CD4-positive, CD25-positive, alpha-beta regulatory T cell (primary cell): ENCODE data around the gene LALBA. TPM values are rescaled to one million over a fixed set of nuclear protein-coding genes. Genes with fewer than 3 reads are reported as not detected.
A peak's percentile ranks its signal among the peaks of the same experiment; 100 is the strongest.
"Not testable (repeated sequence)": the region's sequence is repeated elsewhere in the genome, so short reads cannot be mapped to it uniquely, and the experiment has no call there.

ENCODE experiments used
- ATAC-seq, 2 donors: fragments of 150-1000 bp; cut with Tn5 transposase; one replicate each; pipeline ENCODE4 v1.10.0; 2021; ENCODE audit warnings: low read depth in 2 of 2, moderate number of reproducible peaks in 2 of 2, moderate library complexity in 1 of 2
- DNase-seq, 3 donors: peaks; one replicate each; pipeline versions ENCODE4 v3.0.0 to v3.0.0-alpha.2; 2012 to 2022; ENCODE audit warnings: mixed read lengths in 1 of 3
- H3K27ac ChIP-seq: one replicate; pipeline ENCODE4 v1.7.0; 2013; ENCODE audit warnings: mild to moderate bottlenecking, low read length; ENCODE audit not compliant: insufficient read depth, poor library complexity, severe bottlenecking
- H3K27me3 ChIP-seq: one replicate; pipeline ENCODE4 v1.7.0; 2013; ENCODE audit warnings: low read length; ENCODE audit not compliant: control insufficient read depth, insufficient read depth
- H3K36me3 ChIP-seq: one replicate; pipeline ENCODE4 v1.7.0; 2013; ENCODE audit warnings: mild to moderate bottlenecking, low read length, moderate library complexity; ENCODE audit not compliant: control insufficient read depth, insufficient read depth
- H3K4me1 ChIP-seq: 2 replicates; pipeline ENCODE4 v1.7.0; 2013; ENCODE audit warnings: mild to moderate bottlenecking, low read length; ENCODE audit not compliant: insufficient read depth, control insufficient read depth, poor library complexity, severe bottlenecking
- H3K4me3 ChIP-seq: one replicate; pipeline ENCODE4 v1.7.0; 2013; ENCODE audit warnings: low read depth, mild to moderate bottlenecking, low read length, moderate library complexity
- H3K9me3 ChIP-seq, 2 experiments: 1 replicate in 1 of 2; 2 replicates in 1 of 2; pipeline ENCODE4 v1.7.0; 2013; ENCODE audit warnings: low read length in 2 of 2, mild to moderate bottlenecking in 1 of 2, moderate library complexity in 1 of 2; ENCODE audit not compliant: control insufficient read depth in 2 of 2
- H3K27ac Mint-ChIP-seq, 3 donors: one replicate each; pipeline ENCODE4 v1.8.0; 2020 to 2022; ENCODE audit warnings: mild to moderate bottlenecking in 3 of 3, mixed read lengths in 3 of 3, moderate library complexity in 2 of 3
- H3K27me3 Mint-ChIP-seq: one replicate; pipeline ENCODE4 v1.8.0; 2022; ENCODE audit warnings: mild to moderate bottlenecking, mixed read lengths
- H3K36me3 Mint-ChIP-seq: one replicate; pipeline ENCODE4 v1.8.0; 2020; ENCODE audit warnings: mixed read lengths
- H3K4me1 Mint-ChIP-seq, 4 donors: one replicate each; pipeline ENCODE4 v1.8.0; 2020 to 2022; ENCODE audit warnings: mixed read lengths in 4 of 4, mild to moderate bottlenecking in 1 of 4
- H3K4me3 Mint-ChIP-seq, 4 donors: one replicate each; pipeline ENCODE4 v1.8.0; 2020 to 2022; ENCODE audit warnings: mild to moderate bottlenecking in 4 of 4, mixed read lengths in 4 of 4, moderate library complexity in 3 of 4
- H3K9me3 Mint-ChIP-seq, 7 donors: one replicate each; pipeline ENCODE4 v1.8.0; 2020 to 2022; ENCODE audit warnings: mixed read lengths in 7 of 7, mild to moderate bottlenecking in 3 of 7, moderate library complexity in 2 of 7
- polyA plus RNA-seq, 4 donors: library from polyadenylated mRNA; unstranded; fragments of 300-500 nt; fragmentation: Illumina TruSeq; gene quantifications; one replicate each; pipeline ENCODE4 v1.2.3, GENCODE V29; 2021
- total RNA-seq: library from RNA; stranded (reverse); gene quantifications from one replicate; pipeline ENCODE4 v1.2.3, GENCODE V29; 2022

Gene LALBA
- total and polyA plus RNA-seq, 5 donors from 2014 or later, result not detected

DNA sequence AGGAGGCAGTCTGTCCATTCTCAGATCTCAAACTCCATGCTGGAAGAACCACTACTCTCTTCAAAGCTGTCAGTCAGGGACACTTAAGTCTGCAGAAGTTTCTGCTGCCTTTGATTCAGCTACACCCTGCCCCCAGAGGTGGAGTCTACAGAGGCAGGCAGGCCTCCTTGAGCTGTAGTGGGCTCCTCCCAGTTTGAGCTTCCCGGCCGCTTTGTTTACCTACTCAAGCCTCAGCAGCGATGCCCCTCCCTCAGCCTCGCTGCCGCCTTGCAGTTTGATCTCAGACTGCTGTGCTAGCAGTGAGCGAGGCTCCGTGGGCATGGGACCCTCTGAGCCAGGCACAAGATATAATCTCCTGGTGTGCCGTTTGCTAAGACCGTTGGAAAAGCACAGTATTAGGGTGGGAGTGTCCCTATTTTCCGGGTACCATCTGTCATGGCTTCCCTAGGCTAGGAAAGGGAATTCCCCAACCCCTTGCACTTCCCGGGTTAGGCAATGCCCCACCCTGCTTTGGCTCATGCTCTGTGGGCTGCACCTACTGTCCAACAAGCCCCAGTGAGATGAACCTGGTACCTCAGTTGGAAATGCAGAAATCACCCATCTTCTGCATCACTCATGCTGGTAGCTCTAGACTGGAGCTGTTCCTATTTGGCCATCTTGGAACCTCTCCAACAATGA is 16.0 kb downstream of the LALBA start:
- H3K4me3 Mint-ChIP-seq, H3K4me1 Mint-ChIP-seq, H3K27ac ChIP-seq, H3K36me3 Mint-ChIP-seq, H3K4me1 ChIP-seq, H3K36me3 ChIP-seq, H3K27me3 ChIP-seq, H3K9me3 Mint-ChIP-seq, H3K4me3 ChIP-seq, ATAC-seq, DNase-seq, H3K9me3 ChIP-seq: not testable (repeated sequence)
- Mint-ChIP-seq H3K27me3 (peaks cover 41% of the 10 kb centered on the region), H3K27ac (peak overlapping the region in 1 of 3 donors; percentile 46)

- peaks cover 0 to 10% (median 1%) of the 10 kb centered on the region in 7 donors for H3K9me3 Mint-ChIP-seq
- H3K4me3 ChIP-seq, H3K36me3 Mint-ChIP-seq, H3K9me3 ChIP-seq, H3K4me1 ChIP-seq, H3K27ac ChIP-seq, H3K4me1 Mint-ChIP-seq, H3K36me3 ChIP-seq, H3K27me3 ChIP-seq, H3K4me3 Mint-ChIP-seq, DNase-seq, H3K27ac Mint-ChIP-seq, ATAC-seq: not testable (repeated sequence)
- peaks cover 34% of the 10 kb centered on the region for H3K27me3 Mint-ChIP-seq
These were observed 18.2 kb downstream of the LALBA start for GRCh38 chr12:48551636-48552035.

GRCh38 chr12:48547012-48547411 is 22.8 kb downstream of the LALBA start:
- not testable (repeated sequence) for H3K27me3 ChIP-seq, H3K4me1 Mint-ChIP-seq, H3K36me3 Mint-ChIP-seq, H3K4me3 Mint-ChIP-seq, H3K4me1 ChIP-seq, H3K27ac Mint-ChIP-seq, H3K27ac ChIP-seq, H3K4me3 ChIP-seq, DNase-seq, H3K9me3 ChIP-seq, H3K36me3 ChIP-seq, ATAC-seq
- H3K9me3 Mint-ChIP-seq, result peaks cover 0 to 11% (median 1%) of the 10 kb centered on the region in 7 donors
- peaks cover 14% of the 10 kb centered on the region for H3K27me3 Mint-ChIP-seq

GRCh38 chr12:48545833-48546469 is 23.9 kb downstream of the LALBA start:
- no peak for DNase-seq
- Histone ChIP-seq H3K27me3 (no peaks in the 10 kb centered on the region), H3K36me3 (no peaks in the 10 kb centered on the region), H3K9me3 (no peaks in the 10 kb centered on the region), H3K4me3 (no peak overlapping the region), H3K27ac (no peak overlapping the region), H3K4me1 (no peaks in the 10 kb centered on the region)
- Mint-ChIP-seq H3K27ac (no peak overlapping the region), H3K27me3 (peaks cover 6% of the 10 kb centered on the region), H3K9me3 (peaks cover 0 to 11% (median 1%) of the 10 kb centered on the region in 7 donors), H3K4me3 (no peak overlapping the region), H3K4me1 (no peaks in the 10 kb centered on the region), H3K36me3 (no peaks in the 10 kb centered on the region)
- ATAC-seq, result no peak

GRCh38 chr12:48542300-48542928 is 27.4 kb downstream of the LALBA start:
- DNase-seq, result peak; percentile 5 to 32 (median 22)
- peaks cover 0 to 2% (median 0%) of the 10 kb centered on the region in 4 donors for H3K4me1 Mint-ChIP-seq
- no peaks in the 10 kb centered on the region for H3K36me3 Mint-ChIP-seq
- Histone ChIP-seq H3K36me3 (no peaks in the 10 kb centered on the region), H3K4me1 (no peaks in the 10 kb centered on the region), H3K9me3 (no peaks in the 10 kb centered on the region), H3K4me3 (no peak overlapping the region), H3K27ac (no peak overlapping the region), H3K27me3 (no peaks in the 10 kb centered on the region)
- ATAC-seq, result peak in 1 of 2 donors; percentile 44
- no peak overlapping the region for H3K4me3 Mint-ChIP-seq
- no peak overlapping the region for H3K27ac Mint-ChIP-seq
- H3K27me3 Mint-ChIP-seq, result peaks cover 8% of the 10 kb centered on the region
- peaks cover 0 to 6% (median 0%) of the 10 kb centered on the region in 7 donors for H3K9me3 Mint-ChIP-seq

- Mint-ChIP-seq H3K4me1 (peaks cover 0 to 11% (median 4%) of the 10 kb centered on the region in 4 donors), H3K27ac (no peak overlapping the region), H3K4me3 (no peak overlapping the region), H3K36me3 (no peaks in the 10 kb centered on the region), H3K9me3 (peaks cover 0 to 5% (median 0%) of the 10 kb centered on the region in 7 donors), H3K27me3 (peaks cover 13% of the 10 kb centered on the region)
- Histone ChIP-seq H3K27me3 (no peaks in the 10 kb centered on the region), H3K36me3 (no peaks in the 10 kb centered on the region), H3K9me3 (no peaks in the 10 kb centered on the region), H3K4me3 (no peak overlapping the region), H3K27ac (no peak overlapping the region), H3K4me1 (no peaks in the 10 kb centered on the region)
- DNase-seq (no peak), ATAC-seq (no peak)
These were observed 33.2 kb downstream of the LALBA start for GRCh38 chr12:48536602-48537001.

DNA sequence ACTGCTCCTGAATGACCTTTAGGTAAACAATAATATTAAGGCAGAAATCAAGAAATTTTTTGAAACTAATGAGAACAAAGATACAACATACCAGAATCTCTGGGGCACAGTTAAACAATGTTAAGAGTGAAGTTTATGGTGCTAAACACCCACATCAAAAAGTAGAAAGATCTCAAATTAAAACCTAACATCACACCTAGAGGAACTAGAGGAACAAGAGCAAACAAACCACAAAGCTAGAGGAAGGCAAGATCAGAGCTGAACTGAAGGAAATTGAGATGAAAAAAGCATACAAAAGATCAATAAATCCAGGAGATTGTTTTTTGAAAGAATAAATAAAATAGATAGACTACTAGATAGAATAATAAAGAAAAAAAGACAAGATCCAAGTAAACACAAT is 37.2 kb downstream of the LALBA start:
- H3K9me3 ChIP-seq, result no peaks in the 10 kb centered on the region
- Mint-ChIP-seq H3K9me3 (peaks cover 0 to 3% (median 0%) of the 10 kb centered on the region in 7 donors), H3K27ac (peak overlapping the region in 1 of 3 donors; percentile 1), H3K27me3 (peaks cover 13% of the 10 kb centered on the region), H3K4me3 (peak overlapping the region in 1 of 4 donors; percentile 39), H3K4me1 (peaks cover 0 to 11% (median 3%) of the 10 kb centered on the region in 4 donors), H3K36me3 (no peaks in the 10 kb centered on the region)
- ATAC-seq (no peak), DNase-seq (no peak)
- H3K27ac ChIP-seq, result no peak overlapping the region
- H3K4me3 ChIP-seq, result no peak overlapping the region
- H3K36me3 ChIP-seq, result no peaks in the 10 kb centered on the region
- H3K27me3 ChIP-seq, result no peaks in the 10 kb centered on the region
- H3K4me1 ChIP-seq, result no peaks in the 10 kb centered on the region
